Measurements from ENCODE around the gene OPCML. TPM values are rescaled to one million over a fixed set of nuclear protein-coding genes. Genes with fewer than 3 reads are reported as not detected.

Gene OPCML
- total RNA-seq, 1 donor from 2014 or later = 0.61 TPM

GRCh38 chr11:132578580-132578979 is 953.7 kb downstream of the OPCML start:
- no peak for TF ChIP-seq CTCF (IDR thresholded peaks at IDR 0.05; ENCODE audit: partially characterized antibody, unreplicated experiment)

GRCh38 chr11:132576706-132577105 is 955.6 kb downstream of the OPCML start:
- H3K4me3 Mint-ChIP-seq (ENCODE audit: unreplicated experiment) = no peak overlapping the region
- no peak for DNase-seq
- no peak overlapping the region for H3K27ac Mint-ChIP-seq (ENCODE audit: unreplicated experiment)
- peaks cover 2% of the 10 kb centered on the region for H3K9me3 Mint-ChIP-seq (ENCODE audit: unreplicated experiment)
- no peaks in the 10 kb centered on the region for H3K27me3 Mint-ChIP-seq (ENCODE audit: unreplicated experiment)
- peaks cover 2% of the 10 kb centered on the region for H3K4me1 Mint-ChIP-seq (ENCODE audit: low read depth, unreplicated experiment)
- peaks cover 11% of the 10 kb centered on the region for H3K36me3 Mint-ChIP-seq (ENCODE audit: unreplicated experiment)
- no peak for TF ChIP-seq CTCF (IDR thresholded peaks at IDR 0.05; ENCODE audit: partially characterized antibody, unreplicated experiment)

More at GRCh38 chr11:132578580-132578979, 953.7 kb downstream of the OPCML start:
- DNase-seq = no peak
- peaks cover 2% of the 10 kb centered on the region for H3K9me3 Mint-ChIP-seq (ENCODE audit: unreplicated experiment)
- peaks cover 11% of the 10 kb centered on the region for H3K36me3 Mint-ChIP-seq (ENCODE audit: unreplicated experiment)
- no peaks in the 10 kb centered on the region for H3K27me3 Mint-ChIP-seq (ENCODE audit: unreplicated experiment)
- H3K4me1 Mint-ChIP-seq (ENCODE audit: low read depth, unreplicated experiment) = peaks cover 2% of the 10 kb centered on the region
- H3K4me3 Mint-ChIP-seq (ENCODE audit: unreplicated experiment) = no peak overlapping the region
- H3K27ac Mint-ChIP-seq (ENCODE audit: unreplicated experiment) = no peak overlapping the region

- no peak for DNase-seq
- H3K27me3 Mint-ChIP-seq (ENCODE audit: unreplicated experiment) = no peaks in the 10 kb centered on the region
- no peak overlapping the region for H3K27ac Mint-ChIP-seq (ENCODE audit: unreplicated experiment)
- no peak overlapping the region for H3K4me3 Mint-ChIP-seq (ENCODE audit: unreplicated experiment)
- no peak for TF ChIP-seq CTCF (IDR thresholded peaks at IDR 0.05; ENCODE audit: partially characterized antibody, unreplicated experiment)
- no peaks in the 10 kb centered on the region for H3K9me3 Mint-ChIP-seq (ENCODE audit: unreplicated experiment)
- H3K4me1 Mint-ChIP-seq (ENCODE audit: low read depth, unreplicated experiment) = no peaks in the 10 kb centered on the region
- no peaks in the 10 kb centered on the region for H3K36me3 Mint-ChIP-seq (ENCODE audit: unreplicated experiment)
Observed at GRCh38 chr11:132564091-132564885, 968.0 kb downstream of the OPCML start.

GRCh38 chr11:132563050-132563449 is 969.3 kb downstream of the OPCML start:
- TF ChIP-seq CTCF (IDR thresholded peaks at IDR 0.05; ENCODE audit: partially characterized antibody, unreplicated experiment) = no peak
- peaks cover 4% of the 10 kb centered on the region for H3K36me3 Mint-ChIP-seq (ENCODE audit: unreplicated experiment)
- DNase-seq = no peak
- no peaks in the 10 kb centered on the region for H3K9me3 Mint-ChIP-seq (ENCODE audit: unreplicated experiment)
- no peaks in the 10 kb centered on the region for H3K27me3 Mint-ChIP-seq (ENCODE audit: unreplicated experiment)
- no peak overlapping the region for H3K4me3 Mint-ChIP-seq (ENCODE audit: unreplicated experiment)
- H3K4me1 Mint-ChIP-seq (ENCODE audit: low read depth, unreplicated experiment) = no peaks in the 10 kb centered on the region
- no peak overlapping the region for H3K27ac Mint-ChIP-seq (ENCODE audit: unreplicated experiment)

GRCh38 chr11:132561937-132562336 is 970.4 kb downstream of the OPCML start:
- Mint-ChIP-seq H3K9me3 (ENCODE audit: unreplicated experiment) (no peaks in the 10 kb centered on the region), H3K4me1 (ENCODE audit: low read depth, unreplicated experiment) (no peaks in the 10 kb centered on the region), H3K27me3 (ENCODE audit: unreplicated experiment) (no peaks in the 10 kb centered on the region), H3K4me3 (ENCODE audit: unreplicated experiment) (no peak overlapping the region), H3K27ac (ENCODE audit: unreplicated experiment) (no peak overlapping the region), H3K36me3 (ENCODE audit: unreplicated experiment) (peaks cover 4% of the 10 kb centered on the region)
- no peak for TF ChIP-seq CTCF (IDR thresholded peaks at IDR 0.05; ENCODE audit: partially characterized antibody, unreplicated experiment)
- no peak for DNase-seq
